Activated CD4-positive, alpha-beta T cell treated with anti-CD3 and anti-CD28 coated beads, Interleukin-2, amount 50 U/mL, for 1 hour (primary cell): Measurements from ENCODE around the gene PRDM2.

Experiments
- DNase-seq: peaks from one replicate; pipeline ENCODE4 v3.0.0-alpha.2; 2020

The PRDM2 gene

GRCh38 chr1:13864760-13865159, 164.8 kb downstream of the PRDM2 start:
- DNase-seq = no peak

DNA sequence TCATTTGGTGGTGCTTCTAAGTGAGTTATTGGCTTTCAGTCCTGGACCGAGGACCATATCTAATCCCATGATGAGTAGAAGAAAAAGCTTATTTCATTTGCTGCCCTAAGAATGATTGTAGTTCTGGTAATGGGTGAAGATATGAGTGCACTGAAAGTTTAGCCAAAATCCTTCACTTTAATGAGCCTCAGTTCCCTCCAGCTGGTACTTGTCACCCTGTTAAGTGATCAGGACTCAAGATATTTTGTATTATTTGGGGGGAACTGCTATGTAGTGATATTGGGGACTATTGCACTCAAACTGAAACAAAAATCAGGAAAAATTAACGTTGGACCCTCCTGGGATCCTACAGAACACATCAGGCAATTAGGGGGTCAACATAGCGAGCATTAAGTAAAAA, 165.9 kb downstream of the PRDM2 start:
- no peak for DNase-seq

- no peak for DNase-seq
Measured at GRCh38 chr1:13867603-13868002, 167.6 kb downstream of the PRDM2 start.

DNA sequence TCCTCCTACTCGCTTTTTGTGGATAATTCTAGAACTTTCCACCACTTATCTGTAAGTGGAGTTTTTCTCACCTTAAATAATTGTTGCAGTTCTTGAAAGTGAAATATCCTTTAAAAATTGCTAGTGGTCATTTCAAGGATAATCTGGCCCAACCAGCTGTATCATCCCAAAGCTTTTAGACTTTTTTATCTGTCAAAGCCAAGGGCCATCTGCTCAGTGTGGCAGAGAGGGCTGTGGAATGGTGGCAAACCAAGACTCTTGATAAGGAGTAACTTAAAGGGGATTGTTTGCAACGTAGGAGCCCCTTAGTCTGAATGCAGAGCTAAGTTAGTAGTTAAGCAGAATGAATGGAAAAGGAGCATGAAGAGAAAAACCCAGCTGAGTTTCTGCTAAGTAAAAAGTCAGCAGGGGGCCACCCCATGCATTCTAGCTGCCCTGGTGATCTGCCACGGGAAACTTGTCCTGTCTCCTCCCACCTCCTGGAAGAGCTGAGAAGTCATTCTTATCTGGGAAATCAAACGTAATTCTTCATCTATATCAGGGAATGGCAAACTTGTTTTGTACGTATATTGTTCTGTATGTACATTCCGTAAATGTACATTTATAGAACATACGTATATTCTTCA, 169.3 kb downstream of the PRDM2 start:
- DNase-seq = no peak

GRCh38 chr1:13871413-13871812, 171.4 kb downstream of the PRDM2 start:
- DNase-seq = no peak

DNA sequence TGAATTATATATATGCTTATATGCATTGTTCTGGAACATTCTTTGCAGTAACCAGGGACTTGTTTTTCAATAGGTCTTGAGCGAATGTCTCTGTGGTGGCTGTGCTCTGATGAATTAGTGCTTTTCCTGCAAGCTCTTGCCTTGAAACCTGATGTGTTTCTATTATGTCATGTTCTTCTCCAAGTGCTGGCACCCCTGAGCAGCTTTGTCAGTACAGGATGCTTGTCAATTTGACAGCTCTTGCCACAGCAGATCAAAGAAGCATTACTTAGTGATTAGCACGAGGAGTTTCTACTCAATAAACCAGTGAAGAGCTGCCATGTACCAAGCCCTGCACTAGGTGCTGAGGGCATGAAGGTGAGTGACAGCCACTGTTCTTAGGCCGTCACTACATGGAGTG, 171.9 kb downstream of the PRDM2 start:
- DNase-seq = no peak

- no peak for DNase-seq
Measured at GRCh38 chr1:13873032-13873431, 173.0 kb downstream of the PRDM2 start.
